Fibroblast of lung (primary cell): Measurements from ENCODE around the gene DCPS. TPM values are rescaled to one million over a fixed set of nuclear protein-coding genes. Genes with fewer than 3 reads are reported as not detected.

Source experiments
- DNase-seq, 2 donors: peaks; one replicate each; pipeline versions ENCODE4 v3.0.0 to v3.0.0-alpha.2; 2010; ENCODE audit warnings: low read depth in 2 of 2
- H2AFZ ChIP-seq: 2 replicates; pipeline ENCODE4 v1.5.1; 2012; ENCODE audit warnings: low read length, control low read depth, inconsistent platforms
- H3K27ac ChIP-seq: 2 replicates; pipeline ENCODE4 v1.5.1; 2011; ENCODE audit warnings: low read length, control low read depth; ENCODE audit not compliant: insufficient read depth
- H3K27me3 ChIP-seq: 2 replicates; pipeline ENCODE4 v1.5.1; 2011; ENCODE audit warnings: mild to moderate bottlenecking, low read length; ENCODE audit not compliant: control insufficient read depth, insufficient read depth
- H3K36me3 ChIP-seq: 2 replicates; pipeline ENCODE4 v1.5.1; 2011; ENCODE audit warnings: low read length; ENCODE audit not compliant: control insufficient read depth, insufficient read depth
- H3K4me1 ChIP-seq: 2 replicates; pipeline ENCODE4 v1.5.1; 2011; ENCODE audit warnings: low read length; ENCODE audit not compliant: control insufficient read depth, insufficient read depth; ENCODE audit errors: extremely low read depth
- H3K4me2 ChIP-seq: 2 replicates; pipeline ENCODE4 v1.5.1; 2011; ENCODE audit warnings: low read length, control low read depth; ENCODE audit not compliant: insufficient read depth; ENCODE audit errors: extremely low read depth
- H3K4me3 ChIP-seq, 4 experiments: fragments of 200-600 bp in 1 of 4; sonication (generic) in 1 of 4; replicated peaks in 1 of 4; 2 replicates each; pipeline ENCODE4 v1.5.1; 2011 to 2016; ENCODE audit warnings: low read length in 4 of 4, low read depth in 3 of 4, mild to moderate bottlenecking in 3 of 4, control low read depth in 2 of 4, inconsistent platforms in 1 of 4, mixed read lengths in 1 of 4; ENCODE audit not compliant: insufficient read depth in 1 of 4; ENCODE audit errors: control extremely low read depth in 1 of 4
- H3K79me2 ChIP-seq: 2 replicates; pipeline ENCODE4 v1.5.1; 2012; ENCODE audit warnings: mild to moderate bottlenecking, low read length, inconsistent platforms; ENCODE audit not compliant: control insufficient read depth, insufficient read depth
- H3K9ac ChIP-seq: 2 replicates; pipeline ENCODE4 v1.5.1; 2011; ENCODE audit warnings: mild to moderate bottlenecking, low read length, control low read depth; ENCODE audit not compliant: insufficient read depth
- H3K9me3 ChIP-seq: 2 replicates; pipeline ENCODE4 v1.5.1; 2012; ENCODE audit warnings: low read depth, low read length; ENCODE audit not compliant: control insufficient read depth, insufficient read depth
- H4K20me1 ChIP-seq: 2 replicates; pipeline ENCODE4 v1.5.1; 2011; ENCODE audit warnings: low read length; ENCODE audit not compliant: control insufficient read depth, insufficient read depth; ENCODE audit errors: extremely low read depth
- EZH2 ChIP-seq: IDR thresholded peaks from 2 replicates; pipeline ENCODE4 v1.5.1; 2012; ENCODE audit warnings: low read length, control low read depth, mild to moderate bottlenecking; ENCODE audit errors: missing control alignments
- polyA plus RNA-seq, 2 donors: library from polyadenylated mRNA; depleted of rRNA in 1 of 2; stranded (reverse) in 1 of 2; unstranded in 1 of 2; fragments of >200 nt; gene quantifications; 2 replicates each; pipeline ENCODE4 v1.2.1, GENCODE V29; 2011 to 2012; ENCODE audit warnings: missing spikeins in 1 of 2
- total RNA-seq: library from RNA; depleted of rRNA; stranded (reverse); fragments of >200 nt; gene quantifications from 2 replicates; pipeline ENCODE4 v1.2.1, GENCODE V29; 2014
- TF ChIP-seq, protein P1 (sequence below), 2 donors: IDR thresholded peaks in 1 of 2; conservative IDR thresholded peaks in 1 of 2; 1 replicate in 1 of 2; 2 replicates in 1 of 2; pipeline ENCODE4 v1.5.1; 2011 to 2012; ENCODE audit warnings: low read length in 2 of 2, control low read depth in 1 of 2, inconsistent platforms in 1 of 2, low read depth in 1 of 2, mild to moderate bottlenecking in 1 of 2

DCPS gene
- total and polyA plus RNA-seq, 2 donors (not counting 1 experiment from before 2014, with no cell fraction given) = 13.0 to 22.7 TPM

DNA sequence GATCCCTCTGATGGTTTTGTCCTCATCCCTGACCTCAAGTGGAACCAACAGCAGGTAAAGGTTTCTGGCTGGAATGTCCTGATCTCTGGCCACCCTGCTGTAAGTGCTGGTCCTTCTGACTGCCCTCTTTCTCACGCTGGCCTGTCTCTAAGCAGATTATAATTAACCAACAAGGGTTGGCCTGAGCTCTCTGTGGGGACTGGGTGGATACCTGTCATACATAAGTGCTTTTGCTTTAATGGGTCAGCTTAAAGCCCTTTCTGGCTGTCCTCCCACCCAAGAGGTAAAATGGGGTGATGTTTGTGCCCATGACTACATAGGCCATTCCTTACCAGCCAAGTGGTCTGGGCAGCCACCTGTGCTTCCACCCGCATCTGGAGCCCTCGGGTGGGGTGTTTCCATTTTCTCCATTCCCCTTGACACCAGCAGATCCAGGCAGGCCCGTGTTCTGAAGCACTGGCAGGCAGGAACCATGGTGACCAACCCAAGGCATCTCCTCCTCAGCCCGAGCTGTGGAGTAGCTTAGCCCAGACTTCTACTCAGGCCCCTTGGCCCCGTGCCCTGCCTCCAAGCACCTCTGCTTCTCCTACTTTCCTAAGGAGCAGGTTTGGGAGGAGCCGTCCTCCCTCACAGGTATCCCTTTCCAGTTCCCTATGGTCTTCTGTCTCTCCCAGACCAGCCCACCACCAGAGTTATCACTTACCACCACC, 34.6 kb downstream of the DCPS start:
- H3K27me3 ChIP-seq = no peaks in the 10 kb centered on the region
- no peak overlapping the region for H2AFZ ChIP-seq
- TF ChIP-seq, protein P1, sequence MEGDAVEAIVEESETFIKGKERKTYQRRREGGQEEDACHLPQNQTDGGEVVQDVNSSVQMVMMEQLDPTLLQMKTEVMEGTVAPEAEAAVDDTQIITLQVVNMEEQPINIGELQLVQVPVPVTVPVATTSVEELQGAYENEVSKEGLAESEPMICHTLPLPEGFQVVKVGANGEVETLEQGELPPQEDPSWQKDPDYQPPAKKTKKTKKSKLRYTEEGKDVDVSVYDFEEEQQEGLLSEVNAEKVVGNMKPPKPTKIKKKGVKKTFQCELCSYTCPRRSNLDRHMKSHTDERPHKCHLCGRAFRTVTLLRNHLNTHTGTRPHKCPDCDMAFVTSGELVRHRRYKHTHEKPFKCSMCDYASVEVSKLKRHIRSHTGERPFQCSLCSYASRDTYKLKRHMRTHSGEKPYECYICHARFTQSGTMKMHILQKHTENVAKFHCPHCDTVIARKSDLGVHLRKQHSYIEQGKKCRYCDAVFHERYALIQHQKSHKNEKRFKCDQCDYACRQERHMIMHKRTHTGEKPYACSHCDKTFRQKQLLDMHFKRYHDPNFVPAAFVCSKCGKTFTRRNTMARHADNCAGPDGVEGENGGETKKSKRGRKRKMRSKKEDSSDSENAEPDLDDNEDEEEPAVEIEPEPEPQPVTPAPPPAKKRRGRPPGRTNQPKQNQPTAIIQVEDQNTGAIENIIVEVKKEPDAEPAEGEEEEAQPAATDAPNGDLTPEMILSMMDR (conservative IDR thresholded peaks at IDR 0.05 in 1 of 2, IDR thresholded peaks at IDR 0.05 in 1 of 2; ENCODE audit: low read depth in 1 of 2, low read length in 2 of 2) = no peak
- TF ChIP-seq EZH2 = no peak
- no peak overlapping the region for H3K4me2 ChIP-seq
- H4K20me1 ChIP-seq = no peaks in the 10 kb centered on the region
- no peaks in the 10 kb centered on the region for H3K79me2 ChIP-seq
- H3K36me3 ChIP-seq = peaks cover 8% of the 10 kb centered on the region
- no peaks in the 10 kb centered on the region for H3K9me3 ChIP-seq
- H3K9ac ChIP-seq = no peak overlapping the region
- H3K4me3 ChIP-seq = no peak overlapping the region
- DNase-seq = no peak
- peaks cover 14% of the 10 kb centered on the region for H3K4me1 ChIP-seq
- no peak overlapping the region for H3K27ac ChIP-seq

DNA sequence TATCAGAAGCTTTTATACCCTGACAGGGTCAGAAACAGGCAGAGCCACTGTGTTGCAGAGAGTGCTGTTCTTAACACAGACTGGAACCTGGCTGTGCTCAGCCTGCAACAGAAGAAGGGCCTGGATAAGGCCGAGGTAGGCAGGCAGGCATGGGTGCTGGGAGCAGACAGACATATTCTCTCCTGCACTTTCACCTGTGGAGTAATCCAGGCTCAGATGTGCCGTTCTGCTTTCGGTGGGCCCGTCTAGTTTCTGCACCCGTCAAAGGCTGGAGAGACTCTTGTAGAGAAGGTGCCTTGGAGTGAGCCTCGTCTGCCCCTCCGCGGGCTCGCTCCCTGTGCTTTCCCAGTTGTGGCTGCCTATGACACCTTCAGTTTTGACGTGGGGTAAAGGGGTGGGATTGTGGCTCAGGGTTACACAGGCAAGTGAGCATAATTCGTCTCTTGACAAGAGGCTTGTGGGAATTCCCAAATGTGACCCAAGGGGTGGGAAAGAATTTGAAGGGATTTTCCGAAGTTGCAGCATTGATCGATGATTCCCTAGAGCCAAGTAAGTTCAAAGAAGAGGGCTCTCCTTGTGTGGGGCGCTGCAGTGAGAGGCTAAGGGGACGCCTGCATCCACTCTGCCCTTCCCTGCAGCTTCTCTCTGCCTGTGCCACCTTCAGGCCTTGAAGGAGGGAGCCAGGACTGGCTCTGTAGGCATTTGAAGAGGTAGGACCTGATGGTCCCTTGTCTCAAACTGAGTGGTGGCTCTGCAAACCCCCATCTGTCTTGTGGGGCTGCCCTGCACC, 35.4 kb downstream of the DCPS start:
- H3K4me2 ChIP-seq = no peak overlapping the region
- TF ChIP-seq, protein P1 (conservative IDR thresholded peaks at IDR 0.05 in 1 of 2, IDR thresholded peaks at IDR 0.05 in 1 of 2; ENCODE audit: low read depth in 1 of 2, low read length in 2 of 2) = no peak
- no peak for TF ChIP-seq EZH2
- no peaks in the 10 kb centered on the region for H4K20me1 ChIP-seq
- peaks cover 14% of the 10 kb centered on the region for H3K4me1 ChIP-seq
- H3K27me3 ChIP-seq = no peaks in the 10 kb centered on the region
- no peak overlapping the region for H3K27ac ChIP-seq
- H2AFZ ChIP-seq = no peak overlapping the region
- H3K79me2 ChIP-seq = no peaks in the 10 kb centered on the region
- peak in 1 of 2 donors; percentile 36 for DNase-seq
- H3K9me3 ChIP-seq = no peaks in the 10 kb centered on the region
- no peak overlapping the region for H3K4me3 ChIP-seq
- peaks cover 8% of the 10 kb centered on the region for H3K36me3 ChIP-seq
- H3K9ac ChIP-seq = no peak overlapping the region

DNA sequence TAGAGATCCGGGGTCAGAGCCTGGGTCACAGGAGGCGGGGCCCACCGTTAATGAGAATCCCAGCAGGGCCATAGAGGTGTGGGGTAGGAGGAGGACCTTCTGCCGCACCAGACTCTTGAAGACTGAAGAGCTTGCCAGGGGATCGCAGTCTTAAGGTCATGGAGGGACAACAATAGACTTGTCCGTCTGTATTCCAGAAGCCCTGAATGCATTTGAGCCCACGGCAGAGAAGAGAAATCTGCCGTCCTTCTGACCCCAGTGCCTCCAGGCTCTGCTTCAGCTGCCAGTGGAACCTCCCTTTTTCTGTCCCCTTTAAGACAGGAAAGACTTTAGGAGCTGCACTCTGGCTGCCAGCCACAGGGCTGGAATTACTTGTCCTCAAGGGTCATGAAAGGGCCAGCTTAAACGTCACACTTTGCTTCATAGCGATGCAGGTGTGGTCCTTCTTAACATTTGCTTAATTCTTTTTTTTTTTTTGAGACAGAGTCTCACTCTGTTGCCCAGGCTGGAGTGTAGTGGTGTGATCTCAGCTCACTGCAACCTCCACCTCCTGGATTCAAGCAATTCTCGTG, 36.1 kb downstream of the DCPS start:
- H3K27me3 ChIP-seq = no peaks in the 10 kb centered on the region
- peaks cover 7% of the 10 kb centered on the region for H3K36me3 ChIP-seq
- H3K4me3 ChIP-seq = no peak overlapping the region
- H3K79me2 ChIP-seq = no peaks in the 10 kb centered on the region
- peak; percentile 69 to 77 for DNase-seq
- no peak overlapping the region for H3K4me2 ChIP-seq
- no peak for TF ChIP-seq EZH2
- TF ChIP-seq, protein P1 (conservative IDR thresholded peaks at IDR 0.05 in 1 of 2, IDR thresholded peaks at IDR 0.05 in 1 of 2; ENCODE audit: low read depth in 1 of 2, low read length in 2 of 2) = no peak
- H4K20me1 ChIP-seq = no peaks in the 10 kb centered on the region
- no peaks in the 10 kb centered on the region for H3K9me3 ChIP-seq
- peaks cover 9% of the 10 kb centered on the region for H3K4me1 ChIP-seq
- H3K9ac ChIP-seq = no peak overlapping the region
- H3K27ac ChIP-seq = no peak overlapping the region
- no peak overlapping the region for H2AFZ ChIP-seq
